ENCODE data around the gene C16orf96.

DNA sequence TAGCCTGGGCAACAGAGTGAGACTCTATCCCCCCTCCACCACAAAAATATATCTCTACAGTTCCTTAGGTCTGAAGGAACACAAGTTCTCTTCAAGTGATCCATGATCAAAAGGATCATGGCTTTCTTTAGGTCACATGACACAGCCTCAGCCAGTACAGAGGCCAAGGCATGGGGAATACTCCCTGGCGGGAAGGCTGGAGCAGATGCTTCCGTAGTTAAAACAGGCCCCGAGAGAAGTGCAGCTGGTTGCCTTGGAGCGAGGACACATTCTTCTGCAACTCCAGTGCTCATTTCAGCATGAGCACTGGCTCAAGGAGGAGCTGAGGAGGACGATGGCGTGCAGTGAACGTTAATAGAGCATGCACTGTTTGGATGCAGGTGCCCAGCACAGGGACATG is 31.1 kb upstream of the C16orf96 start:
- TF ChIP-seq, protein P1, sequence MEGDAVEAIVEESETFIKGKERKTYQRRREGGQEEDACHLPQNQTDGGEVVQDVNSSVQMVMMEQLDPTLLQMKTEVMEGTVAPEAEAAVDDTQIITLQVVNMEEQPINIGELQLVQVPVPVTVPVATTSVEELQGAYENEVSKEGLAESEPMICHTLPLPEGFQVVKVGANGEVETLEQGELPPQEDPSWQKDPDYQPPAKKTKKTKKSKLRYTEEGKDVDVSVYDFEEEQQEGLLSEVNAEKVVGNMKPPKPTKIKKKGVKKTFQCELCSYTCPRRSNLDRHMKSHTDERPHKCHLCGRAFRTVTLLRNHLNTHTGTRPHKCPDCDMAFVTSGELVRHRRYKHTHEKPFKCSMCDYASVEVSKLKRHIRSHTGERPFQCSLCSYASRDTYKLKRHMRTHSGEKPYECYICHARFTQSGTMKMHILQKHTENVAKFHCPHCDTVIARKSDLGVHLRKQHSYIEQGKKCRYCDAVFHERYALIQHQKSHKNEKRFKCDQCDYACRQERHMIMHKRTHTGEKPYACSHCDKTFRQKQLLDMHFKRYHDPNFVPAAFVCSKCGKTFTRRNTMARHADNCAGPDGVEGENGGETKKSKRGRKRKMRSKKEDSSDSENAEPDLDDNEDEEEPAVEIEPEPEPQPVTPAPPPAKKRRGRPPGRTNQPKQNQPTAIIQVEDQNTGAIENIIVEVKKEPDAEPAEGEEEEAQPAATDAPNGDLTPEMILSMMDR (IDR thresholded peaks at IDR 0.05) = no peak
- no peak for TF ChIP-seq POLR2A (IDR thresholded peaks at IDR 0.05)
